HepG2 (cell line): ENCODE measurements around the gene NHERF2. TPM values are rescaled to one million over a fixed set of nuclear protein-coding genes. Genes with fewer than 3 reads are reported as not detected.

Source experiments
- FOSL2 ChIP-seq: sonication (generic); formaldehyde crosslinking; IDR thresholded peaks from 2 replicates; pipeline ENCODE4 v1.4.0; 2020; ENCODE audit warnings: missing genetic modification reagents
- HIC2 ChIP-seq: sonication (generic); formaldehyde crosslinking; IDR thresholded peaks from 2 replicates; pipeline ENCODE4 v1.9.0; 2022; ENCODE audit warnings: low read depth, missing genetic modification reagents
- MLX ChIP-seq: IDR thresholded peaks from 2 replicates; pipeline ENCODE4 v1.6.1; 2016
- TCF12 ChIP-seq, 2 experiments: fragments of 450-650 bp in 1 of 2; sonication (generic) in 1 of 2; formaldehyde crosslinking in 1 of 2; IDR thresholded peaks; 2 replicates each; pipeline versions ENCODE4 v1.6.1 to v1.8.0; 2017 to 2022; ENCODE audit warnings: antibody characterized with exemption in 1 of 2, mild to moderate bottlenecking in 1 of 2, missing genetic modification reagents in 1 of 2, moderate library complexity in 1 of 2
- TFDP2 ChIP-seq: sonication (generic); formaldehyde crosslinking; IDR thresholded peaks from 2 replicates; pipeline ENCODE4 v1.4.0; 2020; ENCODE audit warnings: missing genetic modification reagents
- ZNF335 ChIP-seq: sonication (generic); formaldehyde crosslinking; IDR thresholded peaks from 2 replicates; pipeline ENCODE4 v1.4.0; 2020; ENCODE audit warnings: missing genetic modification reagents
- polyA plus RNA-seq, 8 experiments: library from polyadenylated mRNA; depleted of rRNA in 3 of 8; stranded (reverse) in 7 of 8; unstranded in 1 of 8; fragments of >200 nt; fragmentation: Illumina TruSeq in 4 of 8; extraction: Trizol in 4 of 8; gene quantifications; 2 replicates each; pipeline versions ENCODE4 v1.2.1 to v1.2.3, GENCODE V29; 2011 to 2016; ENCODE audit warnings: low read depth in 4 of 8, missing spikeins in 1 of 8, mixed read lengths in 1 of 8; ENCODE audit not compliant: insufficient read depth in 1 of 8
- total RNA-seq, 5 experiments: library from RNA; depleted of rRNA; stranded (reverse); fragments of >200 nt; fragmentation: Illumina TruSeq; extraction: Trizol; gene quantifications; 2 replicates each; pipeline ENCODE4 v1.2.3, GENCODE V29; 2016; ENCODE audit warnings: low read depth in 1 of 5

Gene NHERF2
- total and polyA plus RNA-seq, 2 of the 13 experiments (the other 11 are each of a cell fraction or from before 2014, with no cell fraction given) = 23.7 to 39.3 TPM

GRCh38 chr16:2032285-2033056, 5.8 kb downstream of the NHERF2 start (continued):
- TF ChIP-seq HIC2 (CRISPR knock-in tag) = peak; percentile 68; the same call in 1 of the 2 replicates
- TF ChIP-seq TFDP2 (CRISPR knock-in tag) = no peak
- TF ChIP-seq MLX = no peak
- TF ChIP-seq TCF12 (IDR thresholded peaks at IDR 0.05) = no peak
- TF ChIP-seq TCF12 (CRISPR knock-in tag; IDR thresholded peaks at IDR 0.05) = no peak
- TF ChIP-seq ZNF335 = no peak
- peak; percentile 69 for TF ChIP-seq FOSL2
